Measurements from ENCODE around the gene CDKN1A.

CDKN1A gene

GRCh38 chr6:36677753-36678487, 594 bp upstream of the CDKN1A start:
- DNase-seq (ENCODE audit: low read depth) = no peak
- peak overlapping the region; percentile 98 for H3K4me3 ChIP-seq (ENCODE audit: low read depth, low read length)
- TF ChIP-seq CTCF (conservative IDR thresholded peaks at IDR 0.05; ENCODE audit: low read depth, low read length) = no peak

- peak overlapping the region; percentile 98 for H3K4me3 ChIP-seq (ENCODE audit: low read depth, low read length)
- DNase-seq (ENCODE audit: low read depth) = peak; percentile 32
- TF ChIP-seq CTCF (conservative IDR thresholded peaks at IDR 0.05; ENCODE audit: low read depth, low read length) = no peak
Measured at GRCh38 chr6:36679043-36679833, 724 bp downstream of the CDKN1A start.

GRCh38 chr6:36682328-36683144, 4.0 kb downstream of the CDKN1A start:
- peak; percentile 25 for DNase-seq (ENCODE audit: low read depth)
- TF ChIP-seq CTCF (conservative IDR thresholded peaks at IDR 0.05; ENCODE audit: low read depth, low read length) = no peak
- H3K4me3 ChIP-seq (ENCODE audit: low read depth, low read length) = peak overlapping the region; percentile 42

GRCh38 chr6:36683145-36683655, 4.7 kb downstream of the CDKN1A start:
- no peak for DNase-seq (ENCODE audit: low read depth)
- no peak for TF ChIP-seq CTCF (conservative IDR thresholded peaks at IDR 0.05; ENCODE audit: low read depth, low read length)
- peak overlapping the region; percentile 42 for H3K4me3 ChIP-seq (ENCODE audit: low read depth, low read length)

- TF ChIP-seq CTCF (conservative IDR thresholded peaks at IDR 0.05; ENCODE audit: low read depth, low read length) = no peak
- no peak for DNase-seq (ENCODE audit: low read depth)
- H3K4me3 ChIP-seq (ENCODE audit: low read depth, low read length) = no peak overlapping the region
Measured at GRCh38 chr6:36683656-36684446, 5.3 kb downstream of the CDKN1A start.

GRCh38 chr6:36684447-36684812, 5.9 kb downstream of the CDKN1A start:
- no peak for TF ChIP-seq CTCF (conservative IDR thresholded peaks at IDR 0.05; ENCODE audit: low read depth, low read length)
- no peak for DNase-seq (ENCODE audit: low read depth)
- H3K4me3 ChIP-seq (ENCODE audit: low read depth, low read length) = no peak overlapping the region

Data from choroid plexus epithelial cell (primary cell).